ENCODE results near the gene SLC28A3.

DNA sequence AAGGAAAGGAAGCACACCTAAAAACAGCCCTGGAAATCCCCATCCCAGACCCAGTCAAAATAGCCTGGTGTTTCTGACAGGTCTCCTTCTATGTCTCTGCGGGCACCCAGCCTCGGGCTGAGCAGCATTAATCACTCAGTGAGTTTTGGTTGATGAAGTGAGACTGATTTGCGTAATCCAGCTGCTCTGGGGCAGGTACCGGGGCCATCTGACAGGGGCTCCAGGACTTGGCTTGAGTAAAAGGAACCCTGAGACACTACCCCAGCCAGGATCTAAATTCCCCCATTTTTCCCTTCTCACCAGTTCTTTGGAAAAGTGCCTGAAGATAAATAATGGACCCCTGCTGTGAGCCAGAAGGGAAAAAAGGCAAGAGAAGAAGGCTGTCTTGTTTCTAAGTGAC is 596 bp downstream of the SLC28A3 start:
- TF ChIP-seq MAX (IDR thresholded peaks at IDR 0.05; ENCODE audit: insufficient read depth, insufficient read length) (no peak), POLR2A (IDR thresholded peaks at IDR 0.05; ENCODE audit: low read depth, low read length) (no peak), MYC (IDR thresholded peaks at IDR 0.05; ENCODE audit: low read depth, low read length) (no peak), FOS (IDR thresholded peaks at IDR 0.05; ENCODE audit: borderline replicate concordance, insufficient read depth, low read length) (no peak), EZH2 (IDR thresholded peaks at IDR 0.05; ENCODE audit: borderline replicate concordance, low read depth, low read length, severe bottlenecking) (no peak)
- TF ChIP-seq, protein P1, sequence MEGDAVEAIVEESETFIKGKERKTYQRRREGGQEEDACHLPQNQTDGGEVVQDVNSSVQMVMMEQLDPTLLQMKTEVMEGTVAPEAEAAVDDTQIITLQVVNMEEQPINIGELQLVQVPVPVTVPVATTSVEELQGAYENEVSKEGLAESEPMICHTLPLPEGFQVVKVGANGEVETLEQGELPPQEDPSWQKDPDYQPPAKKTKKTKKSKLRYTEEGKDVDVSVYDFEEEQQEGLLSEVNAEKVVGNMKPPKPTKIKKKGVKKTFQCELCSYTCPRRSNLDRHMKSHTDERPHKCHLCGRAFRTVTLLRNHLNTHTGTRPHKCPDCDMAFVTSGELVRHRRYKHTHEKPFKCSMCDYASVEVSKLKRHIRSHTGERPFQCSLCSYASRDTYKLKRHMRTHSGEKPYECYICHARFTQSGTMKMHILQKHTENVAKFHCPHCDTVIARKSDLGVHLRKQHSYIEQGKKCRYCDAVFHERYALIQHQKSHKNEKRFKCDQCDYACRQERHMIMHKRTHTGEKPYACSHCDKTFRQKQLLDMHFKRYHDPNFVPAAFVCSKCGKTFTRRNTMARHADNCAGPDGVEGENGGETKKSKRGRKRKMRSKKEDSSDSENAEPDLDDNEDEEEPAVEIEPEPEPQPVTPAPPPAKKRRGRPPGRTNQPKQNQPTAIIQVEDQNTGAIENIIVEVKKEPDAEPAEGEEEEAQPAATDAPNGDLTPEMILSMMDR (IDR thresholded peaks at IDR 0.05; ENCODE audit: extremely low read depth in 1 of 2, insufficient read depth in 1 of 2, low read depth in 1 of 2, low read length in 2 of 2) = no peak
